Measurements from ENCODE around the gene WAPL.

The WAPL gene

GRCh38 chr10:86500846-86501245, 20.7 kb downstream of the WAPL start:
- no peak overlapping the region for H3K27ac ChIP-seq (ENCODE audit: low read length)
- no peaks in the 10 kb centered on the region for H3F3A ChIP-seq (ENCODE audit: insufficient read depth, low read length)
- H3K79me2 ChIP-seq (ENCODE audit: low read length) = peaks cover 99% of the 10 kb centered on the region
- H3K4me2 ChIP-seq (ENCODE audit: low read depth, low read length) = no peak overlapping the region
- no peaks in the 10 kb centered on the region for H3K9me3 ChIP-seq (replicated peaks; ENCODE audit: insufficient read depth, low read length)
- no peak for DNase-seq
- TF ChIP-seq, protein P1, sequence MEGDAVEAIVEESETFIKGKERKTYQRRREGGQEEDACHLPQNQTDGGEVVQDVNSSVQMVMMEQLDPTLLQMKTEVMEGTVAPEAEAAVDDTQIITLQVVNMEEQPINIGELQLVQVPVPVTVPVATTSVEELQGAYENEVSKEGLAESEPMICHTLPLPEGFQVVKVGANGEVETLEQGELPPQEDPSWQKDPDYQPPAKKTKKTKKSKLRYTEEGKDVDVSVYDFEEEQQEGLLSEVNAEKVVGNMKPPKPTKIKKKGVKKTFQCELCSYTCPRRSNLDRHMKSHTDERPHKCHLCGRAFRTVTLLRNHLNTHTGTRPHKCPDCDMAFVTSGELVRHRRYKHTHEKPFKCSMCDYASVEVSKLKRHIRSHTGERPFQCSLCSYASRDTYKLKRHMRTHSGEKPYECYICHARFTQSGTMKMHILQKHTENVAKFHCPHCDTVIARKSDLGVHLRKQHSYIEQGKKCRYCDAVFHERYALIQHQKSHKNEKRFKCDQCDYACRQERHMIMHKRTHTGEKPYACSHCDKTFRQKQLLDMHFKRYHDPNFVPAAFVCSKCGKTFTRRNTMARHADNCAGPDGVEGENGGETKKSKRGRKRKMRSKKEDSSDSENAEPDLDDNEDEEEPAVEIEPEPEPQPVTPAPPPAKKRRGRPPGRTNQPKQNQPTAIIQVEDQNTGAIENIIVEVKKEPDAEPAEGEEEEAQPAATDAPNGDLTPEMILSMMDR (IDR thresholded peaks at IDR 0.05; ENCODE audit: low read length) = no peak
- TF ChIP-seq EZH2 (optimal IDR thresholded peaks at IDR 0.05; ENCODE audit: low read depth, low read length) (no peak), EZH2phosphoT487 (IDR thresholded peaks at IDR 0.05; ENCODE audit: low read length) (no peak)
- H2AFZ ChIP-seq (ENCODE audit: low read length) = no peak overlapping the region
- H3K27me3 ChIP-seq (replicated peaks; ENCODE audit: insufficient read depth, low read length) = no peaks in the 10 kb centered on the region
- H3K9me2 ChIP-seq (replicated peaks; ENCODE audit: insufficient read depth, low read length) = no peaks in the 10 kb centered on the region
- H3K9ac ChIP-seq (ENCODE audit: low read length) = no peak overlapping the region
- no peak overlapping the region for H3K4me3 ChIP-seq (ENCODE audit: low read length)
- peaks cover 7% of the 10 kb centered on the region; the same call in 1 of the 2 replicates for H4K20me1 ChIP-seq (ENCODE audit: insufficient read depth, low read length)
- peaks cover 16% of the 10 kb centered on the region for H3K36me3 ChIP-seq (replicated peaks; ENCODE audit: insufficient read depth, low read length)
- peaks cover 12% of the 10 kb centered on the region; the same call in 1 of the 2 replicates for H3K4me1 ChIP-seq (ENCODE audit: low read length)

GRCh38 chr10:86498598-86498997, 23.0 kb downstream of the WAPL start:
- H3K36me3 ChIP-seq (replicated peaks; ENCODE audit: insufficient read depth, low read length) = peaks cover 20% of the 10 kb centered on the region

GRCh38 chr10:86497621-86498020, 24.0 kb downstream of the WAPL start:
- TF ChIP-seq, protein P1 (IDR thresholded peaks at IDR 0.05; ENCODE audit: low read length) = no peak
- TF ChIP-seq EZH2 (optimal IDR thresholded peaks at IDR 0.05; ENCODE audit: low read depth, low read length) = no peak
- H2AFZ ChIP-seq (ENCODE audit: low read length) = no peak overlapping the region
- peaks cover 12% of the 10 kb centered on the region; the same call in 1 of the 2 replicates for H3K4me1 ChIP-seq (ENCODE audit: low read length)
- H3K9ac ChIP-seq (ENCODE audit: low read length) = no peak overlapping the region
- H3F3A ChIP-seq (ENCODE audit: insufficient read depth, low read length) = no peaks in the 10 kb centered on the region
- no peaks in the 10 kb centered on the region for H3K9me2 ChIP-seq (replicated peaks; ENCODE audit: insufficient read depth, low read length)
- DNase-seq = no peak
- H3K79me2 ChIP-seq (ENCODE audit: low read length) = peaks cover 97% of the 10 kb centered on the region
- H3K4me2 ChIP-seq (ENCODE audit: low read depth, low read length) = no peak overlapping the region
- no peaks in the 10 kb centered on the region for H3K9me3 ChIP-seq (replicated peaks; ENCODE audit: insufficient read depth, low read length)
- H4K20me1 ChIP-seq (ENCODE audit: insufficient read depth, low read length) = peaks cover 7% of the 10 kb centered on the region; the same call in 1 of the 2 replicates
- no peak overlapping the region for H3K27ac ChIP-seq (ENCODE audit: low read length)
- H3K36me3 ChIP-seq (replicated peaks; ENCODE audit: insufficient read depth, low read length) = peaks cover 20% of the 10 kb centered on the region
- H3K4me3 ChIP-seq (ENCODE audit: low read length) = no peak overlapping the region
- no peaks in the 10 kb centered on the region for H3K27me3 ChIP-seq (replicated peaks; ENCODE audit: insufficient read depth, low read length)

More at GRCh38 chr10:86498598-86498997, 23.0 kb downstream of the WAPL start:
- peaks cover 99% of the 10 kb centered on the region for H3K79me2 ChIP-seq (ENCODE audit: low read length)
- H3K9ac ChIP-seq (ENCODE audit: low read length) = no peak overlapping the region
- peaks cover 7% of the 10 kb centered on the region; the same call in 1 of the 2 replicates for H4K20me1 ChIP-seq (ENCODE audit: insufficient read depth, low read length)
- H3K4me1 ChIP-seq (ENCODE audit: low read length) = peaks cover 12% of the 10 kb centered on the region; the same call in 1 of the 2 replicates
- H3K9me3 ChIP-seq (replicated peaks; ENCODE audit: insufficient read depth, low read length) = no peaks in the 10 kb centered on the region
- H3K4me3 ChIP-seq (ENCODE audit: low read length) = no peak overlapping the region
- no peaks in the 10 kb centered on the region for H3F3A ChIP-seq (ENCODE audit: insufficient read depth, low read length)
- H3K9me2 ChIP-seq (replicated peaks; ENCODE audit: insufficient read depth, low read length) = no peaks in the 10 kb centered on the region
- H3K27me3 ChIP-seq (replicated peaks; ENCODE audit: insufficient read depth, low read length) = no peaks in the 10 kb centered on the region
- TF ChIP-seq, protein P1 (IDR thresholded peaks at IDR 0.05; ENCODE audit: low read length) = no peak
- TF ChIP-seq EZH2phosphoT487 (IDR thresholded peaks at IDR 0.05; ENCODE audit: low read length) (no peak), EZH2 (optimal IDR thresholded peaks at IDR 0.05; ENCODE audit: low read depth, low read length) (no peak)
- H2AFZ ChIP-seq (ENCODE audit: low read length) = no peak overlapping the region
- no peak overlapping the region for H3K4me2 ChIP-seq (ENCODE audit: low read depth, low read length)
- no peak overlapping the region for H3K27ac ChIP-seq (ENCODE audit: low read length)
- DNase-seq = no peak

Data from MM.1S (cell line).